Gastrocnemius medialis (tissue), 4 donors: Measurements from ENCODE around the gene EEPD1. TPM values are rescaled to one million over a fixed set of nuclear protein-coding genes. Genes with fewer than 3 reads are reported as not detected.

ENCODE experiments used
- ATAC-seq, 2 donors: fragments of 150-250 bp; one replicate each; pipeline ENCODE4 v1.9.1; 2016
- DNase-seq, 2 donors: peaks; one replicate each; pipeline ENCODE4 v3.0.0-alpha.2; 2019
- H3K27ac ChIP-seq, 4 donors: fragments of 200-600 bp; sonication (generic); 1 replicate in 1 of 4; 2 replicates in 3 of 4; pipeline ENCODE4 v1.5.1; 2016 to 2018; ENCODE audit warnings: mild to moderate bottlenecking in 2 of 4, moderate library complexity in 1 of 4
- H3K27me3 ChIP-seq, 3 donors: fragments of 200-600 bp; sonication (generic) in 2 of 3; 1 replicate in 1 of 3; 2 replicates in 2 of 3; pipeline versions ENCODE4 v1.5.1 to v1.6.0; 2016 to 2019; ENCODE audit warnings: mild to moderate bottlenecking in 1 of 3, moderate library complexity in 1 of 3
- H3K36me3 ChIP-seq, 2 donors: fragments of 200-600 bp; sonication (generic) in 1 of 2; one replicate each; pipeline ENCODE4 v1.5.1; 2017 to 2018
- H3K4me1 ChIP-seq, 2 donors: fragments of 200-600 bp; sonication (generic) in 1 of 2; one replicate each; pipeline ENCODE4 v1.5.1; 2016 to 2017; ENCODE audit warnings: mild to moderate bottlenecking in 2 of 2
- H3K4me3 ChIP-seq, 4 donors: fragments of 200-600 bp; sonication (generic) in 3 of 4; 1 replicate in 1 of 4; 2 replicates in 3 of 4; pipeline ENCODE4 v1.5.1; 2016 to 2019; ENCODE audit warnings: mild to moderate bottlenecking in 2 of 4
- H3K9me3 ChIP-seq, 3 donors: fragments of 200-600 bp; sonication (generic) in 2 of 3; 1 replicate in 1 of 3; 2 replicates in 2 of 3; pipeline ENCODE4 v1.5.1; 2016 to 2019
- POLR2A ChIP-seq, 2 donors: fragments of 450-650 bp; IDR thresholded peaks; one replicate each; pipeline ENCODE4 v1.6.1; 2017; ENCODE audit warnings: antibody characterized with exemption in 2 of 2, mild to moderate bottlenecking in 2 of 2, moderate library complexity in 2 of 2
- in situ Hi-C, 4 donors: fragments of 200-750 bp; cut with MboI; loops; one replicate each; pipeline versions ENCODE4 v1.15.0 to v1.8.0; 2017; ENCODE audit warnings: low sequenced_read_pairs in 4 of 4
- intact Hi-C: fragments of 100-400 bp; cut with DNase I; formaldehyde crosslinking; loops from one replicate; pipeline ENCODE4 v1.15.1; 2023; ENCODE audit warnings: low total_unique reads
- total RNA-seq, 4 donors: library from RNA; depleted of rRNA; stranded (reverse); fragments of >200 nt; gene quantifications; one replicate each; pipeline versions ENCODE4 v1.1.0 to v1.2.3, GENCODE V29; 2016
- TF ChIP-seq, protein P1 (sequence below), 5 experiments: fragments of 450-650 bp in 3 of 5; fragments of 200-600 bp in 2 of 5; sonication (generic) in 2 of 5; IDR thresholded peaks in 4 of 5; conservative IDR thresholded peaks in 1 of 5; 1 replicate in 4 of 5; 2 replicates in 1 of 5; pipeline ENCODE4 v1.5.1; 2016 to 2019; ENCODE audit warnings: antibody characterized with exemption in 5 of 5, mild to moderate bottlenecking in 3 of 5, moderate library complexity in 3 of 5

Gene EEPD1
- total RNA-seq, 4 donors from 2014 or later: 41.0 to 68.5 (median 61.3) TPM

DNA sequence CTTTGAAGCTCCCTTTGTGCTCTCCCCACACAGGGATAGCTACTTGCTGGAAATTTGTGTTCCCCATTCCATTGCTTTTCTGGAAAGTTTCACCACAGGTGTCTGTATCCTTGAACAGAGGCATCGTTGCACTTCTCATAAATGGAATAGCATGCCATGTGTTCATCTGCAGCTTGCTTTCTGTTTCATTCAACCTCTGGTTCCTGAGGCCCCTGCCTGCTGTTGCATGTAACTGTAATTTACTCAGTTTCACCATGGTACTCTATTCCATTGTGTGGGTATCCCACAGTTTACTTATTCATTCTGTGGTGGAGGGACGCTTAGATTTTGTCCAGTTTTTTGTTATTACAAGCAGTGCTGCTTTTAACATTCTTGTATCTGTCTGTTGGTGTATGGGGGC, 32.0 kb downstream of the EEPD1 start:
- no peak overlapping the region for H3K27ac ChIP-seq
- ATAC-seq (no peak), DNase-seq (no peak)
- no peak overlapping the region for H3K4me3 ChIP-seq
- H3K4me1 ChIP-seq: peaks cover 84% of the 10 kb centered on the region in 2 donors
- no peaks in the 10 kb centered on the region for H3K36me3 ChIP-seq
- TF ChIP-seq, protein P1, sequence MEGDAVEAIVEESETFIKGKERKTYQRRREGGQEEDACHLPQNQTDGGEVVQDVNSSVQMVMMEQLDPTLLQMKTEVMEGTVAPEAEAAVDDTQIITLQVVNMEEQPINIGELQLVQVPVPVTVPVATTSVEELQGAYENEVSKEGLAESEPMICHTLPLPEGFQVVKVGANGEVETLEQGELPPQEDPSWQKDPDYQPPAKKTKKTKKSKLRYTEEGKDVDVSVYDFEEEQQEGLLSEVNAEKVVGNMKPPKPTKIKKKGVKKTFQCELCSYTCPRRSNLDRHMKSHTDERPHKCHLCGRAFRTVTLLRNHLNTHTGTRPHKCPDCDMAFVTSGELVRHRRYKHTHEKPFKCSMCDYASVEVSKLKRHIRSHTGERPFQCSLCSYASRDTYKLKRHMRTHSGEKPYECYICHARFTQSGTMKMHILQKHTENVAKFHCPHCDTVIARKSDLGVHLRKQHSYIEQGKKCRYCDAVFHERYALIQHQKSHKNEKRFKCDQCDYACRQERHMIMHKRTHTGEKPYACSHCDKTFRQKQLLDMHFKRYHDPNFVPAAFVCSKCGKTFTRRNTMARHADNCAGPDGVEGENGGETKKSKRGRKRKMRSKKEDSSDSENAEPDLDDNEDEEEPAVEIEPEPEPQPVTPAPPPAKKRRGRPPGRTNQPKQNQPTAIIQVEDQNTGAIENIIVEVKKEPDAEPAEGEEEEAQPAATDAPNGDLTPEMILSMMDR (IDR thresholded peaks at IDR 0.05 in 4 of 5, conservative IDR thresholded peaks at IDR 0.05 in 1 of 5): no peak
- H3K9me3 ChIP-seq: no peaks in the 10 kb centered on the region
- in situ Hi-C loops: no loop called here
- H3K27me3 ChIP-seq: no peaks in the 10 kb centered on the region
- intact Hi-C loops: no loop called here

DNA sequence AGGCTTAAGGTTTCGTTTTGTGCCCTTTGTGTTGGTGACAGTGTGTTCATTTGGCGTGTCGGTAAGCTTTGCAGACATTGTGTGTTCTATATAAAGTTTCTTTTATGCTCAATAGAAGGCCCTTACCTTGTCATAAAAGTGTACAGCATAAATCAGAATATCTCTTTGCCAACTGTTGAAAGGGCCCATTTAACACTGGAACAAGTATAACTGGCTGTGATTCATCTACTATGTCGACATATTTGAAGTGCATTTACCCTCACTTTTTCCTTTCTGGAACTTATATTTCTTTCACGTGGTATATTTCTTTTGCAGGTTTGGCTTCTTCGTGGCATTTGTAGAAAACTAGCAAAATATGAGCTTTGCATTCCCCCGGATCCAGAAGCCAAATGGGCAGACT, 32.7 kb downstream of the EEPD1 start:
- Histone ChIP-seq H3K4me3 (no peak overlapping the region), H3K27me3 (no peaks in the 10 kb centered on the region), H3K4me1 (peaks cover 84 to 85% of the 10 kb centered on the region in 2 donors), H3K36me3 (no peaks in the 10 kb centered on the region), H3K9me3 (no peaks in the 10 kb centered on the region), H3K27ac (no peak overlapping the region)
- intact Hi-C loops (no loop called here), in situ Hi-C loops (no loop called here)
- ATAC-seq: no peak
- no peak for DNase-seq
- no peak for TF ChIP-seq POLR2A (IDR thresholded peaks at IDR 0.05)
- TF ChIP-seq, protein P1 (IDR thresholded peaks at IDR 0.05 in 4 of 5, conservative IDR thresholded peaks at IDR 0.05 in 1 of 5): no peak

DNA sequence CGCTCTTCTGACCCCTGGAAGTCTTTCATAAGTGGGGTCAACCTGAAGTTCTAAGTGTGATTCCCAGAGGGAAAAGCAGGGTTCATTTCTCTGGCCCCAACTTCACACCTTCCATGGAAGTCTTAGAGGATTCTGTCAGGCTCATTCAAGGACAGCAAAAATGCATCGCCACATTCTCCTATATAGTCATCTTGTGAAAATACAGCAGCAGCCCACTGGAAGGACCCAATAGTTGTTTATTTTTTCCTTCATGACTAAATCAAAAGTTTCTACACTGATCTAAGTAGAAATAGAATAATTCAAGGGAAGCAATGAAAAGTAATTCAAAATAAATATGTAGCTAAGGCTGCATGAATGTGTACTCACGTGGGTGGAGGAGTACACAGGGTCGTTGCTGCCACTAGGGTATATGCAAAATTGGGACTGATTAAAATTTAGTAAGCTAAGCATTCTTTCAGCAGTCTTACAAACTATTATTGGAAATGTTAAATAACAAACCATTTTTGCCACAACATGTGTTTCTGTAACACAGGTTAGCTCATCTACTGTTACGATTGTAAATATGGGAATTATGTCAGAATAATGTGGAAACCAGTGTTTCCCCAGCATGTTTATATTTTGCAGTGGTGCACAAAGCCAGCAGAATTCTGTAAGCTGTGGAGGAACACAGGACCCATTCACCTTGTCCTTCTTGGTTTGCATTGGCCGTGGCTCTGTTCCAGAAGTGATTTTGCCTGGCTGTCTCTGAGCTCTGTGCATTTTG, 33.5 kb downstream of the EEPD1 start:
- ATAC-seq: no peak
- intact Hi-C loops: no loop called here
- Histone ChIP-seq H3K4me1 (peaks cover 85% of the 10 kb centered on the region in 2 donors), H3K27me3 (no peaks in the 10 kb centered on the region), H3K9me3 (no peaks in the 10 kb centered on the region), H3K27ac (no peak overlapping the region), H3K36me3 (no peaks in the 10 kb centered on the region), H3K4me3 (no peak overlapping the region)
- TF ChIP-seq, protein P1 (IDR thresholded peaks at IDR 0.05 in 4 of 5, conservative IDR thresholded peaks at IDR 0.05 in 1 of 5): no peak
- TF ChIP-seq POLR2A (IDR thresholded peaks at IDR 0.05): no peak
- in situ Hi-C loops: no loop called here
- DNase-seq: no peak

DNA sequence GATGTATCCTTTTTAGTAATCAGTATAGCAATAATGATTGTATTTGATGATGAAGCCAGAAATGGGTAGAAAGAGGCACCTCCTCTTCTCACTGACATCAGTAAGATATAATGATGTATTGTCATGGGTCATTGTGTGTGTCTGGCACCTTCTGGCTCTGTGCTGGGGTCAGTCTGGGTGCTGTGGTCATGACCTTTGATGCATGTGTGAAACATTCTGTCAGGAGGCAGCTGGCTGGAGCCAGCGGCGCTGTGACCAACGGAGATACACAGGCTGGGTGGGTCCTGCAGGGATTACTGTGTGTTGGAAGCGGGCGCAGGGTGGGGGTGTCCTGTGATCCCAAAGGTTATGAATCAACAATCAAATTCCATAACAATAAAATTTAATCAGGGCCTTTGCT, 35.2 kb downstream of the EEPD1 start:
- no peaks in the 10 kb centered on the region for H3K36me3 ChIP-seq
- DNase-seq (no peak), ATAC-seq (peak in 1 of 2 donors; percentile 23)
- intact Hi-C loops (no loop called here), in situ Hi-C loops (no loop called here)
- H3K4me1 ChIP-seq: peaks cover 85% of the 10 kb centered on the region in 2 donors
- no peaks in the 10 kb centered on the region for H3K9me3 ChIP-seq
- H3K27me3 ChIP-seq: no peaks in the 10 kb centered on the region
- H3K27ac ChIP-seq: peak overlapping the region in 2 of 4 donors; percentile 20 to 29
- no peak overlapping the region for H3K4me3 ChIP-seq
- TF ChIP-seq POLR2A (IDR thresholded peaks at IDR 0.05): no peak
- TF ChIP-seq, protein P1 (IDR thresholded peaks at IDR 0.05 in 4 of 5, conservative IDR thresholded peaks at IDR 0.05 in 1 of 5): no peak
